ENCODE data around the gene PTPN12. TPM values are rescaled to one million over a fixed set of nuclear protein-coding genes. Genes with fewer than 3 reads are reported as not detected.

Gene PTPN12
- total and polyA plus RNA-seq, 2 of the 4 experiments (the other 2 are of a cell fraction): 24.7 to 31.0 TPM

DNA sequence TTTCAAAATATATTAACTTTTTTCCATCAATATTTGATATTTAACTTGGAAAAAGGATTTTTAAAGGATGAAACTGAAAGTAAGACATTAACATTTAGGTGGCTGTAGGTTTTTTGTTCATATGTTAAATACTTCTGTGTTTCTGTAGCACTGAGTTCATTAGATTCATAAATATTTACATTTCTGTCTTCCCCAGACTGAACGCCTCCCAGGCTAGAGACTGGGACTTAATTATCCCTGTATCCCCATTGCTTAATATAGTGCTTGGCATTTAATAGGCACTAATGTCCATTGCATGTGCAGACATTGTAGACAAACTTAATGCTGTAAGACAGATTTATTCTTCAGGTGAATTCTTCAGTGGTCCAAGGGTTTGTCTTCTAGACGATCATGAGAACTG lies 7.4 kb downstream of the PTPN12 start:
- Histone ChIP-seq H3K4me1 (ENCODE audit: control insufficient read depth, insufficient read depth, low read length) (peaks cover 20% of the 10 kb centered on the region), H4K91ac (ENCODE audit: insufficient read depth, low read depth, low read length) (no peak overlapping the region), H3K27ac (ENCODE audit: insufficient read depth, low read length) (no peak overlapping the region), H2BK5ac (ENCODE audit: low read depth, low read length, poor library complexity, severe bottlenecking) (peak overlapping the region; percentile 81), H4K8ac (ENCODE audit: low read depth in 2 of 2, low read length in 2 of 2) (no peak overlapping the region), H3K18ac (ENCODE audit: low read depth, low read length) (no peak overlapping the region), H2AK5ac (ENCODE audit: low read depth, low read length) (no peak overlapping the region), H3K4me2 (ENCODE audit: low read depth, low read length) (peak overlapping the region; percentile 85), H3K36me3 (ENCODE audit: control insufficient read depth, insufficient read depth, low read length) (no peaks in the 10 kb centered on the region), H2BK120ac (ENCODE audit: low read depth, low read length) (no peak overlapping the region), H4K20me1 (ENCODE audit: insufficient read depth, low read length) (peaks cover 99% of the 10 kb centered on the region), H3K23ac (ENCODE audit: low read depth, low read length) (no peak overlapping the region), H3K9ac (ENCODE audit: low read depth, low read length) (no peak overlapping the region), H3K79me1 (ENCODE audit: low read depth in 1 of 2, low read length in 2 of 2) (peaks cover 0 to 52% of the 10 kb centered on the region in 2 experiments; a peak in 3 of 4 replicates), H3K27me3 (ENCODE audit: control insufficient read depth, insufficient read depth, low read length) (no peaks in the 10 kb centered on the region), H3K56ac (ENCODE audit: extremely low read depth, insufficient read depth, low read length) (no peak overlapping the region), H3K9me1 (ENCODE audit: insufficient read depth, low read length) (peaks cover 18% of the 10 kb centered on the region; the same call in 1 of the 2 replicates), H2AK9ac (replicated peaks; ENCODE audit: low read depth, low read length, poor library complexity) (no peak overlapping the region), H3K4me3 (ENCODE audit: insufficient read depth, low read depth, low read length) (no peak overlapping the region), H3K4ac (ENCODE audit: low read depth, low read length) (no peak overlapping the region), H3K14ac (replicated peaks; ENCODE audit: low read depth, low read length) (no peak overlapping the region), H4K5ac (ENCODE audit: low read depth, low read length) (no peak overlapping the region), H3K9me3 (ENCODE audit: control insufficient read depth, insufficient read depth, low read length) (no peaks in the 10 kb centered on the region), H2BK20ac (ENCODE audit: low read depth, low read length) (no peak overlapping the region), H2BK15ac (ENCODE audit: low read depth, low read length) (no peak overlapping the region), H2AFZ (replicated peaks; ENCODE audit: low read length, poor library complexity) (no peak overlapping the region)
- TF ChIP-seq CHD1 (IDR thresholded peaks at IDR 0.05; ENCODE audit: low read depth, low read length) (no peak), CEBPB (IDR thresholded peaks at IDR 0.05; ENCODE audit: low read depth, low read length) (no peak), RCOR1 (IDR thresholded peaks at IDR 0.05; ENCODE audit: insufficient replicate concordance, low read length) (no peak), BHLHE40 (IDR thresholded peaks at IDR 0.05; ENCODE audit: low read depth, low read length) (no peak), RAD21 (IDR thresholded peaks at IDR 0.05; ENCODE audit: low read length) (no peak), POLR2A (IDR thresholded peaks at IDR 0.05; ENCODE audit: low read depth, low read length) (no peak), MAZ (IDR thresholded peaks at IDR 0.05; ENCODE audit: borderline replicate concordance, low read depth, low read length) (no peak), MXI1 (IDR thresholded peaks at IDR 0.05; ENCODE audit: borderline replicate concordance, low read depth, low read length) (no peak)
- TF ChIP-seq, protein P1, sequence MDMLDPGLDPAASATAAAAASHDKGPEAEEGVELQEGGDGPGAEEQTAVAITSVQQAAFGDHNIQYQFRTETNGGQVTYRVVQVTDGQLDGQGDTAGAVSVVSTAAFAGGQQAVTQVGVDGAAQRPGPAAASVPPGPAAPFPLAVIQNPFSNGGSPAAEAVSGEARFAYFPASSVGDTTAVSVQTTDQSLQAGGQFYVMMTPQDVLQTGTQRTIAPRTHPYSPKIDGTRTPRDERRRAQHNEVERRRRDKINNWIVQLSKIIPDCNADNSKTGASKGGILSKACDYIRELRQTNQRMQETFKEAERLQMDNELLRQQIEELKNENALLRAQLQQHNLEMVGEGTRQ (IDR thresholded peaks at IDR 0.05; ENCODE audit: low read depth, low read length): no peak
- TF ChIP-seq, protein P2, sequence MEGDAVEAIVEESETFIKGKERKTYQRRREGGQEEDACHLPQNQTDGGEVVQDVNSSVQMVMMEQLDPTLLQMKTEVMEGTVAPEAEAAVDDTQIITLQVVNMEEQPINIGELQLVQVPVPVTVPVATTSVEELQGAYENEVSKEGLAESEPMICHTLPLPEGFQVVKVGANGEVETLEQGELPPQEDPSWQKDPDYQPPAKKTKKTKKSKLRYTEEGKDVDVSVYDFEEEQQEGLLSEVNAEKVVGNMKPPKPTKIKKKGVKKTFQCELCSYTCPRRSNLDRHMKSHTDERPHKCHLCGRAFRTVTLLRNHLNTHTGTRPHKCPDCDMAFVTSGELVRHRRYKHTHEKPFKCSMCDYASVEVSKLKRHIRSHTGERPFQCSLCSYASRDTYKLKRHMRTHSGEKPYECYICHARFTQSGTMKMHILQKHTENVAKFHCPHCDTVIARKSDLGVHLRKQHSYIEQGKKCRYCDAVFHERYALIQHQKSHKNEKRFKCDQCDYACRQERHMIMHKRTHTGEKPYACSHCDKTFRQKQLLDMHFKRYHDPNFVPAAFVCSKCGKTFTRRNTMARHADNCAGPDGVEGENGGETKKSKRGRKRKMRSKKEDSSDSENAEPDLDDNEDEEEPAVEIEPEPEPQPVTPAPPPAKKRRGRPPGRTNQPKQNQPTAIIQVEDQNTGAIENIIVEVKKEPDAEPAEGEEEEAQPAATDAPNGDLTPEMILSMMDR (conservative IDR thresholded peaks at IDR 0.05; ENCODE audit: low read depth, low read length): no peak
- in situ Hi-C loops (cut with MboI; ENCODE audit: low sequenced_read_pairs): no loop called here
- ATAC-seq (ENCODE audit: low read depth) (peak; percentile 69), DNase-seq (peak; percentile 24)
- ChIA-PET POLR2A (ENCODE audit: unreplicated experiment) (no interaction called here), CTCF (no interaction called here)
- intact Hi-C loops (cut with micrococcal nuclease): loop anchor here (5.0 to 10.0 kb wide), 2 partner anchors 207 to 290 kb away; no protein-coding TSS in a partner anchor
- WGBS, 2 experiments (ENCODE audit: extremely low coverage in 2 of 2, insufficient read length in 1 of 2): no CpG with 5 or more reads among the region's 2 CpGs
- BruUV-seq (replicated peaks): no TSS peak
- dilution Hi-C loops (cut with HindIII; ENCODE audit: low sequenced_read_pairs, unreplicated experiment): no loop called here

Measured in IMR-90 (cell line).